ENCODE measurements around the gene LRRC41.
A peak's percentile ranks its signal among the peaks of the same experiment; 100 is the strongest.
"Not testable (repeated sequence)": the region's sequence is repeated elsewhere in the genome, so short reads cannot be mapped to it uniquely, and the experiment has no call there.

The LRRC41 gene, protein sequence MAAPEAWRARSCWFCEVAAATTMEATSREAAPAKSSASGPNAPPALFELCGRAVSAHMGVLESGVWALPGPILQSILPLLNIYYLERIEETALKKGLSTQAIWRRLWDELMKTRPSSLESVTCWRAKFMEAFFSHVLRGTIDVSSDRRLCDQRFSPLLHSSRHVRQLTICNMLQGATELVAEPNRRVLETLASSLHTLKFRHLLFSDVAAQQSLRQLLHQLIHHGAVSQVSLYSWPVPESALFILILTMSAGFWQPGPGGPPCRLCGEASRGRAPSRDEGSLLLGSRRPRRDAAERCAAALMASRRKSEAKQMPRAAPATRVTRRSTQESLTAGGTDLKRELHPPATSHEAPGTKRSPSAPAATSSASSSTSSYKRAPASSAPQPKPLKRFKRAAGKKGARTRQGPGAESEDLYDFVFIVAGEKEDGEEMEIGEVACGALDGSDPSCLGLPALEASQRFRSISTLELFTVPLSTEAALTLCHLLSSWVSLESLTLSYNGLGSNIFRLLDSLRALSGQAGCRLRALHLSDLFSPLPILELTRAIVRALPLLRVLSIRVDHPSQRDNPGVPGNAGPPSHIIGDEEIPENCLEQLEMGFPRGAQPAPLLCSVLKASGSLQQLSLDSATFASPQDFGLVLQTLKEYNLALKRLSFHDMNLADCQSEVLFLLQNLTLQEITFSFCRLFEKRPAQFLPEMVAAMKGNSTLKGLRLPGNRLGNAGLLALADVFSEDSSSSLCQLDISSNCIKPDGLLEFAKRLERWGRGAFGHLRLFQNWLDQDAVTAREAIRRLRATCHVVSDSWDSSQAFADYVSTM

DNA sequence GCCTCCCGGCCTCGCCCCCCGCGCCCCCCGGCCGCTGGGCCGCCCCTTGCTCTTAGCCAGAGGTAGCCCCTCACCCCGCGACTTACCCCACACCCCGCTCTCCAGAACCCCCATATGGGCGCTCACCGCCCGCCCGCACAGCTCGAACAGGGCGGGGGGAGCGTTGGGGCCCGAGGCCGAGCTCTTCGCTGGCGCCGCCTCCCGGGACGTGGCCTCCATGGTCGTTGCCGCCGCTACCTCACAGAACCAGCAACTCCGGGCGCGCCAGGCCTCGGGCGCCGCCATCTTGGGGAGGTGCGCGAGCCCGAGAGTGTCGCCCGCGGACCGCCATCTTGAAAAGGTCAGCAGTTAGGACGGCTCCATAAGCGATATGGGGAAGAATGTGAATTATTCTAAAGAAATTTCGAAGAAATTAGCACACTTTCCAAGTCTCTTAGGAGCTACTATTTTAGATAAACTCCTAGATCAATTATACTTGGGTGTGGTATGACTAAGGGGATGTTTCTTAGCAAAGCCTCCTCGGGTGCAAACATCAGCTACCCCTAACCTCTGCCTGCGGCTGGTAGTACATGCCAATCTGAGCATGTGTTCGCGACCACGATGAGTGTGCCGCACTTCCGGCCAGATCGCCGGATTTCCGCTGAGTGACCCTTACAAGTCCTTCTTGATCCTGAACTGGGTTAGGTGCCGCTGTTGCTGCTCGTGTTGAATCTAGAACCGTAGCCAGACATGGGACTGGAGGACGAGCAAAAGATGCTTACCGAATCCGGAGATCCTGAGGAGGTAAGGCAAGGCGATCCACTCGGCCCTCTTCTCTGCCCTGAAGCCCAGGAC lies at the start of gene LRRC41, which contains the start of gene UQCRH:
LRRC41 (minus strand) TSS at position 579 of the 834 bp plus-strand sequence; CDS start at position 285, 294 bp downstream.
UQCRH (plus strand) TSS at position 661 of the 834 bp plus-strand sequence; CDS start at position 730, 69 bp downstream.
- DNase-seq (ENCODE audit: low read depth), result peak; percentile 91

DNA sequence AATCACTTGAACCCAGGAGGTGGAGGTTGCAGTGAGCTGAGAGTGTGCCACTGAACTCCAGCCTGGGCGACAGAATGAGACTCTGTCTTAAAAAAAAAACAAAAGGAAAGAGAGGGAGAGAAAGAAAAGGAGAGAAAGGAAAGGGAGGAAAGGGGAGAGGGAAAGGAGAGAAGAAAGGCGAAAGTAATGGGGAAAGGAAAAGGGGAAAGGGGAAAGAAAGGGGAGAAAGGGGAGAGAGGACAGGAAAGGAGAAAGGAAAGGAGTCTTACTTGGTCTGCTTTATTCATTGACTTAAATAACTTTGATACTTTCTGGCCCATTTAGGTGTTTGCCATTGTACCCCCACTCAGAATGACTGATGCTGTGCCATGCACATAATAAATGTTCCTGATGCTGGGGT lies 48.9 kb upstream of the LRRC41 start:
- no peak for DNase-seq (ENCODE audit: low read depth)

DNA sequence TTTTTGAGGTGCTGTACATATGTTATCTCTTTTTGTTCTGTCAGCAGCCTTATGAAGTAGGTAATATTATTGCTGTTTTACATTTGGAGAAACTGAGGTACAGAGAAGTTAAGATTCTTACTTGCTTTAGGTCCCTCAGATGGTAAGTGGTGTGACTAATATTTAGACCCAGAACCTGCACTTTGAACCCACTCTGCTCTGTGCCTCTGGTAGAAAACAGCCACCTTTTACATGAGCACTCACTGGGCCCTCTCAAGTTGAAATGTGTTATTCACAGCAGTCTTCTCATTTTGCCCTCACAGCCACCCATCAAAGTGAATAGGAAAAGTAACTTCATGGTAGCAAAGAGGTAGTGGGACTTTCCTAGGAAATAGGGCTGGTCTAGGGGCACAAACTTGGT lies 41.9 kb upstream of the LRRC41 start:
- DNase-seq (ENCODE audit: low read depth), result no peak

DNA sequence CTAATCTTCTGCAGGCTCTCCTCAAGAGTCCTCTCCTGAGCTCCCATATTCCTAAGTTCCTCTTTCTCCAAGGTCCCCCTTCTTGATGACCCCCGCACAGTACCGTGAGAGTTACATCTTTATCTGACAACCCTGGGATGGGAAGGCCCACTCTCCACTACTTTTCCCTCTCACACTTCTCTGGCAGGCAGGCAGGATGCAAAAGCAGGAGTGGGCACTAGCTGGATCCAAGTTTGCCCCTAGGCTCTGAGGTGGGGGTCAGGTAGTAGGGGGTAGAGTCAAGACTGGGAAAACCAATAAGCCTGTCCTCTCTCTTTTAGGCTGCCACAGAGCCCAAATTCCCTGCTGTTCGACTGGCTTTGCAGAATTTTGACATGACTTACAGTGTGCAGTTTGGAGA lies 41.1 kb upstream of the LRRC41 start:
- no peak for DNase-seq (ENCODE audit: low read depth)

DNA sequence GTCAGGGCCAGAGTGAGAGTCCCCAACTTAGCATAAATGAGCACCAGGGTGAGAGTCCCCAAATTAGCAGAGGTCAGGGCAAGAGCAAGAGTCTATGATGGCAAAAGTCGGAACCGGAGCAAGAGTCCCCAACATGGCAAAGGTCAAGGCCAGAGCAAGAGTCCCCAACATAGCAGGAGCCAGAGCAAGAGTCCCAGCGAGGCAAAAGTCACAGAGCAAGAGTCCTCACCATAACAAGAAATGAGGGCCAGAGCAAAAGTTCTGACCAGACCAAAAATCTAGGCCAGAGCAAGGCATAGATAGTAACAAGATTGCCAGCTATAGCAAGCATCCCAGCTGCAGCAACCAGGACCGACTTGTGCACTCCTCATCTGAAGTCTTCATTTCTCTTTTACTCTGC lies 40.3 kb upstream of the LRRC41 start:
- DNase-seq (ENCODE audit: low read depth), result no peak

DNA sequence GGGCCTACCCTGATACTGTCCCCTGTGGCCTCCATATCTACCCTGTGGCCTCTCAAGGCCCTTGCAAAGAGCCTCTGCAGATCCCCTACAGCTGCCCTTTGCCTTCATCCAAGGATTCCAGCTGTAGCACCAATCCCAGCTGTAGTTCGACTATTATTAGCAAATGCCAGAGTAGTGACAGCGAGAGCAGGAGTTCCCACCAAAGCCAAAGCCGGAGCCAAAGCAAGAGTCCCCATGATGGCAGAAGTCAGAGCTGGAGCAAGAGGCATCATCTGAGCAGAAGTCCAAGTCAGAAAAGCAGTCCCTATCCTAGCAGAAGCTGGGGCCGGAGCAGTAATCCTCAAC lies 39.9 kb upstream of the LRRC41 start:
- DNase-seq (ENCODE audit: low read depth), result no peak

DNA sequence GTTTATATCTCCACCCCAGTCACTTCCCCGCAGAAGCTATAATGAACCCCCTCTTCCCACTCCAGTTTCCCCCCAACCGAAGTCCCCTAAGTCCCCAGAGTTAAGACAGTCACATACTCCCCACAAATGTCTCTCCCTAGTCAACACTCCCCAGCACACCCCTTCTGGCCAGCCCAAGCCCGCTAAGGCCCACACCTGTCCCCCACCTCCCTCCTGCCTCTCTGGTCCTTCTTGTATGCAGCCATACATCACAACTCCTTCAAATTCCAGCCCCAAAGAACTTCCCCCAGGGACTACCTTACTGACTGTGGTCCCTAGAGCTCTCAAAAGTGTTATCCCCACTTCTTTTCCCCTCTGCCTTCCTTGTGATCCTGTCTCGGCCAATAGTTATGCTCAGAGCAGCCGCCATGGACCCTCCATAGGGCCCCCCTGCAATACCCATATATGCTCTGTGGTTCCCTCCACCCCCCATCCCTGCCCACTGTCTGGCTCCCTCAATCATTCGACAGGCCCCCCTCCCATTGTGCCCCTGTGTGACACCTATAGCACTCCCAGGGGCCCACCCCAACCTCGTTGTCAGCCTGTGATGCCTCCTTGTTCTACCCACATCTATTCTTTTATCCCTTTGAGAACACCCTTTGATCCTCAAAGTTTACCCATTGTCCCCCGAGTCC lies 39.4 kb upstream of the LRRC41 start:
- DNase-seq (ENCODE audit: low read depth), result no peak

DNA sequence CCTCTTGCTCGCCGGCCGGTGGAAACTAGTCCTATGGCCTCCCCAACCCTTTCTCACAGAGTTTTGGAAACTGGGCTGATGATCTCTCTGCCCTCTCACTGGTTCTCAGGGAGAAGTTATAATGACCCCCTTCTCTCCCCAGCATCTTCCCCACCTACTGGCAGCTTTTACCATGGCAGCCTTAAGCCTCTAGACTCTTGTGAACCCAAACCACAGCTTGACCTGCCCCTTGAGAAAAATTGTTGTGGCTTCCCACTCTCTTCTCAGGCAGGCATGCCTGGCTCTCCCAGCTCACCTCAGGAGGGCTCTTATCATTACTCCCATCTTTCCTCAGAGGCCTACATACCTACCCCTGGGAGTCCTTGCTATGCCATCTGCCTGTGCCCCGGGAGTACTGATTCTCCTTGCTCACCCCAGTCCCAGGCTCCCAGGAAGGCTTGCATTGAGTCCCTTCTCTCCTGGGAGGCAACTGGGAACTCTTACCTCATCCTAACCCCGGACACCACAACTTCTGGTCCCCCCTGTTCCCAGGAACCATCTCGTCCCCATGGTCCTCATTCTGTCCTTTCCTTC lies 38.8 kb upstream of the LRRC41 start:
- no peak for DNase-seq (ENCODE audit: low read depth)

DNA sequence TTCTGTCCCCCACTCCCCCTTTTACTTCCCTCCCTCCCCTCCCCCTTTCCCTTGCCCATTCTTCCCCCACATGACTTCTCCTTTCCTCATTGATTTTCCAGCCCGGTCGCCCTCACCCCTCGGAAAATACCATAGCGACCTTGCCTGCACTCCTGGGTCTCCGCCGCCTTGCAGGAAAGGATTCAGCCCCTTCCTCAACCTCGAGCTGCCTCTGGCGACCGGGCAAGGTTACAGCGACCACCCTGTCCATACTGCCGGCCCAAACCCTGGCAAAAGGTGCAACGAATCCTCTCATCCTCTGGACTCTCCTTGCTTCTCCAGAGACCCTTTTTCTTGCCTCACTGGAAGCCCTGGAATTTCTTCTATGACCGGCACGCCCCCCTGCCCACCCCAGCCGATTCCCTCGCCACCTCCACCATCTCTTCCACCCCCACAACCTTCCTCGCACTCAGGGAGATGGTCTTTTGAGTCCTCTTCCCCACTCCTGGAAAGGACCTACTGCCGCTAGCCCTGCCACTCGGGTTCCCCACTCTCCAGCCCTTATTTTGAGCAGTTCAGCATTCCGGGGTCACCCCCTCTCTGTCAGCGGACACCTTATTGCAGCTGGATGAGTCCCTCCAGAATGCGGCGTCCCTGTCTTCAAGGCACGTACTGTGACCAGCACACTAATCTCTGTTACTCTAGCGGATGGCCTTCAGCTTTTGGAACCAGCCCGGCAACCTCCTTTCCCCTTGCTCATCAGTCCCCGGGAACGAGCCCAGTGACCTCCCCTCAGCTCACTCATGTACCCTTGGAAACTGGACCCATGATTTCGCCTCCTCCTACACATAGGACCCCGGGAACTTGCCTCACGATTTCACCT lies 38.0 kb upstream of the LRRC41 start:
- DNase-seq (ENCODE audit: low read depth), result no peak

DNA sequence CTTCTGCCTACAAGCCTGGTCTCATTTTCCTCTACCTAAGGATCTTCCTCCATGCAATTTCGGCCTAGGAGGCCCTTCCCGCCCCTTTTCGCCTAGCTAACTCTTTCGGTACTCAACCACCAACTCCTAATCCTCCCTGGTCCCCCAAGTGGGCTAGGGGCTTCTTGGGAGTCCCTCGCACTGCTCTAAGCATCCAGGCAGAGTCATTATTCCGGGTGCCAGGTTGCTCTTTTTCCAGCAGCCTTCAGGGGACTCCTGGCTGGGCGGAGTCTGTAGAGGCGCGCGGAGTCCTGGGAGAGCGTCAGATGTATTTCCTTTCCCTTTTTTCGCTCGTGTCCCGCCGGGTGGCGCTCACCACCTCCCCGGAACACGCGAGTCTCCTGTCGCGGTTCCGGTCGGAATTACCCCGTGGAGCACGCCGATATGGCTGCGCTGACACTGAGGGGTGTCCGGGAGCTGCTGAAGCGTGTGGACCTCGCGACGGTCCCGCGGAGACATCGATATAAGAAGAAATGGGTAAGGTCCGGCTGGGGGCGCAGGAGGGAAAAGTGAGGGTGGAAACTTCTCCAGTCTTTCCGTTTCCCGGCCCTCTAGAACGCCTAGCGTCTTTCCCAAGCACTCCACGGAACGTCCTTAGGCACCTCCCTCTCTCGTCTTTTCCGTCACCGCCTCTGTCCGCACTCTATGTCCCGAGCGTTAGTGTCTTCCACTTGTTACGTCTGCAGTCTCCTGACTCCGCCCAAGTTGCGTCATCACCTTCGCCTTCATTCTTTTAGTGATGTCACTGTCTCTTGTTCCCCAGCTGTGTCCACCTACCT lies 37.2 kb upstream of the LRRC41 start, which contains the start of gene NSUN4:
NSUN4 (plus strand) TSS at position 404 of the 818 bp plus-strand sequence; CDS start at position 424, 20 bp downstream.
- DNase-seq (ENCODE audit: low read depth), result peak; percentile 74

DNA sequence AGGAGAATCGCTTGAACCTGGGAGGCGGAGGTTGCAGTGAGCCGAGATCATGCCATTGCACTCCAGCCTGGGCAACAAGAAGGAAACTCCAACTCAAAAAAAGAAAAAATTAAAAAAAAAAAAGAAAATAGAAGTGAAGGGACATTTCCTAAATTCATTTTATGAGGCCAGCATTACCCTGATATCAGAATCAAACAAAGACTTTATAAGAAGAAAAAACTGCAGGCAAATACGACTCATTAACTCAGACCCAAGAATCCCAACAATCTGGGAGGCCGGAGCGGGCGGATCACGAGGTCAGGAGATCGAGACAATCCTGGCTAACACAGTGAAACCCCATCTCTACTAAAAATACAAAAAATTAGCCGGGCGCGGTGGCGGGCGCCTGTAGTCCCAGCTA lies 34.0 kb upstream of the LRRC41 start:
- not testable (repeated sequence) for DNase-seq (ENCODE audit: low read depth)

DNA sequence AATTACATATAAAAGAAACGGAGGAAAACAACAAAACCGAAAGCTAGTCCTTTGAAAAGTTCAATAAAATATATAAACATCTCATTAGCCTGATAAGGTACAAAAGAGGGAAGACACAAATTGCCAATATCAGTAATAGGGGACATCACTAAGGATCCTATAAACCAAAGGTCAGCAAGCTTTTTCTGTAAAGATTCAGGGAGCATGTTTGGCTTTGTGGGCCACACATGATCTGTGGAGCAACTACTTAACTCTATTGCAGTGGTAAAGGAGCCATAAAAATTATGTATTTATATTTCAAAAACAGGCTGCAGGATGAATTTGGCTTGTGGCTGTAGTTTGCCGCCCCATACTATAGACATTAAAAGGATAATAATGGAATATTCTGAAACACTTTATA lies 31.7 kb upstream of the LRRC41 start:
- DNase-seq (ENCODE audit: low read depth), result no peak

DNA sequence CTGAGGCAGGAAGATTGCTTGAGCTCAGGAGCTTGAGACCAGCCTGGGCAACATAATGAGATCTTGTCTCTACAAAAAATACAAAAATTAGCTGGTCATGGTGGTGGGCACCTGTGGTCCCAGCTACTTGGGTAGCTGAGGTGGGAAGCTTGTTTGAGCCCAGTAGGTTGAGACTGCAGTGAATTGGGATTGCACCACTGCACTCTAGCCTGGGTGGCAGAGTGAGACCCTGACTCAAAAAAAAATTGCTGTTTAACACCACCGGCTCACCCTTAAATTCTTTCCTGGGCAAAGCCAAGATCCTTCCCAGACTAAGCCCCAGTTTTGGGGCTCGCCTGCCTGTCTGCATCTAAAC lies 30.6 kb upstream of the LRRC41 start:
- no peak for DNase-seq (ENCODE audit: low read depth)

DNA sequence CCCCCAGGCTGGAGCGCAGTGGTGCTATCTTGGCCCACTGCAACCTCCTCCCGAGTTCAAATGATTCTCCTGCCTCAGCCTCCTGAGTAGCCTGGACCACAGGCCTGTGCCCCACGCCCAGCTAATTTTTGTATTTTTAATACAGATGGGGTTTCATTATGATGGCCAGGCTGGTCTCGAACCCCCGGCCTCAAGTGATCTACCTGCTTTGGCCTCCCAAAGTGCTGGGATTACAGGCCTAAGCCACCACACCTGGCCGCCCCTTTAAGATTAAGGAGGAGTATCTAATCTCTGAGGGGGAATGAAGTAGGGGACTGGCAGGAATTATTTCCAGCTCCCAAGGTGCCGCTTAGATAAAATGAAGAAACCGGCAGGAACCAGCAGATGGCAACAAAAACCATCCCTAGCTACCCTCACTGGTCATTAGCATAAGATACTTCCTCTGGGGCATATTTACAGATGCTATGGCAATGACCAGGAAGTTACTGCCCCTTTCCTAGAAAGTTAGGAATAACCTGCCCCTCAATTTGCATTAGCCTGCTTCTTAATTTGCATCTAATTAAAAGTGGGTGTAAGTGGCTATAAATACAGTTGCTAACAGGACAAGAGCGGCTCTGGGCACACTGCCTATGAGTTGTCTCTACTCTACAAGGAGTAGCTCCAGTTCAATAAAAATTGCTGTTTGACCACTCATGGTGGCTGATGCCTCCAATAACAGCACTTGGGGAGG lies 30.0 kb upstream of the LRRC41 start:
- DNase-seq (ENCODE audit: low read depth), result no peak

DNA sequence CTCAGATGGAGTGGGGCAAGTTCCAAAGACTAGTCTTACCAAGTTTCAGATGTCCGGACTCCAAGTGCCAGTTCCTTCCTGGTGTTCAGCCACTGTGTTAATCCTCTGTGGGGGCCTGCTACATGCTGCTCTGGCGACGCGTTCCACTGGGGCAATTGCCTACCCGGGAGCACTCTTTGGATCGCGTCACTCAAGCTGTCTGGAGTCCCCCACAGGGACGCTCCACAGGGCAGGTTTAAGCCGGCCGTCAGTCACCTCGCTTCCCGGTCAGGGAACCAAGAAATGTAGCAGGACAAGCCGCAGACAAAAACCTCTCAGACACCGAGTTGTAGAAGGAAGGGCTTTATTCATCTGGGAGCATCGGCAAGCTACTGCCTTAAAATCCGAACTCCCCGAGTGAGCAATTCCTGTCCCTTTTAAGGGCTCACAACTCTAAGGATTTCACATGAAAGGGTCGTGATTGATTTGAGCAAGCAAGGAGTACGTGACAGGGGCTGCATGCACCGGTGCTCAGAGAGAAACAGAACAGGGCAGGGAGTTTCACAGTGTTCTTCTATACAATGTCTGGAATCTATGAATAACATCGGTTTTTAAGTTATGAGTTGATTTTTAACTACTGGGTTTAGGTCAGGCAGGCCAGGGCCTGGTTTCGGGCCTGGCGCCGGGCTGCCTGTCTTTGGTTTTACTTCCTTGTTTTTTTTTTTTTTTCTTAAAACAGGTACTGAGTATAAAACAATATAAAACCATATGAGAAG lies 28.5 kb upstream of the LRRC41 start:
- not testable (repeated sequence) for DNase-seq (ENCODE audit: low read depth)

DNA sequence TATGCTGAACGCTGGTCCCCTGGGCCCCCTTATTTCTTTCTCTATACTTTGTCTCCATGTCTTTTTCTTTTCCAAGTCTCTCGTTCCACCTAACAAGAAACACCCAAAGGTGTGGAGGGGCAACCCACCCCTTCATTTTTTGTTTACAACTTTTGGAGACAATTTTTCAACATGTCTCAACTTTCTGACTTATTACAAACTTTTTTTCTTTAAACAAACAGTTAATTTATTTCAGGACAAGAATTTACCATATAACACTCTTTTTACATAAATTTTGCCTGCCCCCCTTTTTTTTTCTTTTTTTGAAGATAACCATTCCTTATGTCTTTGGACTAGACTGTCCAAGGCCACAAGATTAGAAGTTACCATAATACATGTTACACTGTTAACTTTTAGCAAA lies 27.0 kb upstream of the LRRC41 start:
- DNase-seq (ENCODE audit: low read depth), result not testable (repeated sequence)

DNA sequence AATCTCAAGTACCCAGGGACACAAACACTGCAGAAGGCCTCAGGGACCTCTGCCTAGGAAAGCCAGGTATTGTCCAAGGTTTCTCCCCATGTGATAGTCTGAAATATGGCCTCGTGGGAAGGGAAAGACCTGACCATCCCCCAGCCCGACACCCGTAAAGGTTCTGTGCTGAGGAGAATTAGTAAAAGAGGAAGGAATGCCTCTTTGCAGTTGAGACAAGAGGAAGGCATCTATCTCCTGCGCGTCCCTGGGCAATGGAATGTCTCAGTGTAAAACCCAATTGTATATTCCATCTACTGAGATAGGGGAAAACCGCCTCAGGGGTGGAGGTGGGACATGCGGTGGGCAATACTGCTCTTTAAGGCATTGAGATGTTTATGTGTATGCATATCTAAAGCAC lies 26.4 kb upstream of the LRRC41 start:
- not testable (repeated sequence) for DNase-seq (ENCODE audit: low read depth)

DNA sequence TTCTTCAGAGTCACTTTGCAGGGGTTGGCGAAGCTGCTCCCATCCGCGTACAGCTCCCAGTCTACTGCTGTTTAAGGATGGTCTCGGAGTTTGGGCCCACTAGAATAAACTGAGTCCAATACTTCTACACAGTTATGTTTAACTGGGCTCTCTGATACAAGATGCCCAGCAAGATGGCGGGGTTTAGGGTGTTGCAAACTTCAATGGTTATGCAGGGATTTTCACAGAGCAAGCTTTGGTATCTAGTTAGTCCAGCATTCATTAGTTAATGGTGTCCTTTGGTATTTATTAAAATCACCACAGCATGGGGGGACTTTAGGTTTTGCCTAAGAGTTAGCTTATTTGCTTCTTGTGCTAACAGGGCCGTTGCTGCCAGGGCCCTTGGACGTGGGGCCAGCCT lies 24.8 kb upstream of the LRRC41 start:
- DNase-seq (ENCODE audit: low read depth), result not testable (repeated sequence)

All from activated gamma-delta T cell treated with anti-CD3 and anti-CD28 coated beads, Interleukin-2, amount 50 U/mL, for 16 hours (primary cell).